HL-60 (cell line): ENCODE results near the gene NIN.

Experiments used
- DNase-seq, 2 experiments: peaks; one replicate each; pipeline ENCODE4 v3.0.0-alpha.2; 2010 to 2020; ENCODE audit warnings: low read depth in 1 of 2, low spot score in 1 of 2
- H3K27ac ChIP-seq: fragments of 250-450 bp; sonication (Bioruptor Pico); replicated peaks from 2 replicates; pipeline ENCODE4 v1.5.1; 2020; ENCODE audit warnings: mild to moderate bottlenecking, moderate library complexity
- H3K27me3 ChIP-seq: fragments of 250-450 bp; sonication (Bioruptor Pico); 2 replicates; pipeline ENCODE4 v1.5.1; 2021; ENCODE audit warnings: mild to moderate bottlenecking, moderate library complexity; ENCODE audit not compliant: insufficient read depth, poor library complexity, severe bottlenecking
- H3K4me3 ChIP-seq: replicated peaks from 2 replicates; pipeline ENCODE4 v1.5.1; 2011; ENCODE audit warnings: mild to moderate bottlenecking, control low read depth, low read length; ENCODE audit not compliant: insufficient read depth
- CTCF ChIP-seq: IDR thresholded peaks from one replicate; pipeline ENCODE4 v1.5.1; 2011; ENCODE audit warnings: low read length, control low read depth, inconsistent platforms; ENCODE audit not compliant: insufficient read depth
- GABPA ChIP-seq: IDR thresholded peaks from 2 replicates; pipeline ENCODE4 v1.6.1; 2012; ENCODE audit warnings: low read depth
- POLR2AphosphoS5 ChIP-seq: IDR thresholded peaks from 2 replicates; pipeline ENCODE4 v1.6.1; 2012; ENCODE audit warnings: low read depth
- REST ChIP-seq: IDR thresholded peaks from 2 replicates; pipeline ENCODE4 v1.6.1; 2012; ENCODE audit warnings: low read depth; ENCODE audit not compliant: insufficient replicate concordance
- SPI1 ChIP-seq: IDR thresholded peaks from 2 replicates; pipeline ENCODE4 v1.6.1; 2012; ENCODE audit warnings: low read depth, mild to moderate bottlenecking, borderline replicate concordance

NIN gene

GRCh38 chr14:50796390-50796789 is 34.6 kb downstream of the NIN start:
- Histone ChIP-seq H3K27me3 (no peaks in the 10 kb centered on the region), H3K27ac (no peak overlapping the region), H3K4me3 (no peak overlapping the region)
- no peak for DNase-seq
- no peak for TF ChIP-seq CTCF
- no peak for TF ChIP-seq SPI1
- TF ChIP-seq POLR2AphosphoS5: no peak
- no peak for TF ChIP-seq GABPA
- TF ChIP-seq REST: no peak

GRCh38 chr14:50795909-50796308 is 35.1 kb downstream of the NIN start:
- Histone ChIP-seq H3K4me3 (no peak overlapping the region), H3K27me3 (no peaks in the 10 kb centered on the region), H3K27ac (no peak overlapping the region)
- DNase-seq: no peak
- TF ChIP-seq SPI1 (no peak), GABPA (no peak), POLR2AphosphoS5 (no peak), CTCF (no peak), REST (no peak)

GRCh38 chr14:50795142-50795541 is 35.8 kb downstream of the NIN start:
- Histone ChIP-seq H3K27me3 (no peaks in the 10 kb centered on the region), H3K4me3 (no peak overlapping the region), H3K27ac (no peak overlapping the region)
- TF ChIP-seq GABPA (no peak), CTCF (no peak), REST (no peak), POLR2AphosphoS5 (no peak), SPI1 (no peak)
- no peak for DNase-seq
